ENCODE data around the gene CAPN5.

GRCh38 chr11:77054084-77054483 is 12.7 kb upstream of the CAPN5 start:
- no peak for TF ChIP-seq CTCF (IDR thresholded peaks at IDR 0.05)
- TF ChIP-seq POLR2A (IDR thresholded peaks at IDR 0.05) = no peak
